Loucy (cell line): ENCODE measurements around the gene COPS6.

Source experiments
- CTCF ChIP-seq: fragments of 200-600 bp; sonication (generic); conservative IDR thresholded peaks from 2 replicates; pipeline ENCODE4 v1.5.1; 2014; ENCODE audit warnings: mild to moderate bottlenecking, antibody characterized with exemption, low read length
- EZH2phosphoT487 ChIP-seq: fragments of 200-600 bp; IDR thresholded peaks from 2 replicates; pipeline ENCODE4 v1.6.1; 2018; ENCODE audit warnings: antibody characterized with exemption, mild to moderate bottlenecking, moderate library complexity, borderline replicate concordance

GRCh38 chr7:100106633-100107032, 17.9 kb downstream of the COPS6 start:
- no peak for TF ChIP-seq CTCF
- TF ChIP-seq EZH2phosphoT487 = no peak
